Adipocyte (in vitro differentiated cells): Measurements from ENCODE around the gene MRPL10.

Source experiments
- DNase-seq: peaks from one replicate; pipeline ENCODE4 v3.0.0-alpha.2; 2015; ENCODE audit warnings: low read depth
- H3K27me3 ChIP-seq: replicated peaks from 2 replicates; pipeline ENCODE4 v1.7.0; 2013; ENCODE audit warnings: mild to moderate bottlenecking, low read length, moderate library complexity; ENCODE audit not compliant: control insufficient read depth, insufficient read depth
- H3K36me3 ChIP-seq: 2 replicates; pipeline ENCODE4 v1.7.0; 2013; ENCODE audit warnings: low read length, mild to moderate bottlenecking, moderate library complexity; ENCODE audit not compliant: control insufficient read depth, insufficient read depth, severe bottlenecking
- H3K4me1 ChIP-seq: 2 replicates; pipeline ENCODE4 v1.7.0; 2013; ENCODE audit warnings: mild to moderate bottlenecking, low read length, moderate library complexity; ENCODE audit not compliant: control insufficient read depth, insufficient read depth
- H3K4me3 ChIP-seq: 2 replicates; pipeline ENCODE4 v1.7.0; 2013; ENCODE audit warnings: mild to moderate bottlenecking, low read length, moderate library complexity
- H3K9ac ChIP-seq: 2 replicates; pipeline ENCODE4 v1.7.0; 2013; ENCODE audit warnings: mild to moderate bottlenecking, low read length, moderate library complexity
- H3K9me3 ChIP-seq: 2 replicates; pipeline ENCODE4 v1.7.0; 2013; ENCODE audit warnings: mild to moderate bottlenecking, low read length, moderate library complexity; ENCODE audit not compliant: control insufficient read depth

MRPL10 gene

GRCh38 chr17:47856830-47857229 is 25.5 kb upstream of the MRPL10 start:
- no peaks in the 10 kb centered on the region for H3K4me1 ChIP-seq
- H3K4me3 ChIP-seq, result no peak overlapping the region
- peaks cover 65% of the 10 kb centered on the region for H3K27me3 ChIP-seq
- no peaks in the 10 kb centered on the region for H3K9me3 ChIP-seq
- DNase-seq, result no peak
- H3K9ac ChIP-seq, result no peak overlapping the region
- no peaks in the 10 kb centered on the region for H3K36me3 ChIP-seq

GRCh38 chr17:47855737-47856136 is 24.4 kb upstream of the MRPL10 start:
- Histone ChIP-seq H3K9me3 (no peaks in the 10 kb centered on the region), H3K4me1 (peaks cover 3% of the 10 kb centered on the region), H3K36me3 (no peaks in the 10 kb centered on the region), H3K4me3 (no peak overlapping the region), H3K9ac (no peak overlapping the region), H3K27me3 (peaks cover 67% of the 10 kb centered on the region)
- DNase-seq, result no peak

- DNase-seq, result no peak
- Histone ChIP-seq H3K9ac (no peak overlapping the region), H3K9me3 (no peaks in the 10 kb centered on the region), H3K4me1 (peaks cover 3% of the 10 kb centered on the region), H3K27me3 (peaks cover 75% of the 10 kb centered on the region), H3K4me3 (no peak overlapping the region), H3K36me3 (no peaks in the 10 kb centered on the region)
These were observed 22.3 kb upstream of the MRPL10 start for GRCh38 chr17:47853616-47854015.

- Histone ChIP-seq H3K4me3 (no peak overlapping the region), H3K9me3 (no peaks in the 10 kb centered on the region)
- DNase-seq, result no peak
These were observed 21.0 kb upstream of the MRPL10 start for GRCh38 chr17:47852113-47852949.

GRCh38 chr17:47851764-47852112 is 20.4 kb upstream of the MRPL10 start:
- H3K4me3 ChIP-seq, result no peak overlapping the region
- H3K27me3 ChIP-seq, result peaks cover 82% of the 10 kb centered on the region
- no peaks in the 10 kb centered on the region for H3K9me3 ChIP-seq
- DNase-seq, result no peak
- no peak overlapping the region for H3K9ac ChIP-seq
- peaks cover 3% of the 10 kb centered on the region for H3K4me1 ChIP-seq
- H3K36me3 ChIP-seq, result no peaks in the 10 kb centered on the region

More at GRCh38 chr17:47852113-47852949, 21.0 kb upstream of the MRPL10 start:
- no peaks in the 10 kb centered on the region for H3K36me3 ChIP-seq
- no peak overlapping the region for H3K9ac ChIP-seq
- H3K4me1 ChIP-seq, result peaks cover 3% of the 10 kb centered on the region
- peaks cover 82% of the 10 kb centered on the region for H3K27me3 ChIP-seq

GRCh38 chr17:47850692-47851573 is 19.6 kb upstream of the MRPL10 start, which contains the start of gene SP6:
Gene SP6, minus strand, starts transcription at chr17:47851163. Its CDS starts 2,734 bp downstream, at chr17:47848429.
- DNase-seq, result peak; percentile 72
- no peaks in the 10 kb centered on the region for H3K9me3 ChIP-seq
- H3K4me1 ChIP-seq, result peaks cover 3% of the 10 kb centered on the region
- H3K27me3 ChIP-seq, result peaks cover 82% of the 10 kb centered on the region
- H3K36me3 ChIP-seq, result no peaks in the 10 kb centered on the region
- peak within 1 kb of the TSS; percentile 27 for H3K4me3 ChIP-seq
- H3K9ac ChIP-seq, result no peak within 1 kb of the TSS

- no peak overlapping the region for H3K9ac ChIP-seq
- H3K4me1 ChIP-seq, result peaks cover 3% of the 10 kb centered on the region
- H3K4me3 ChIP-seq, result no peak overlapping the region
- no peak for DNase-seq
- H3K9me3 ChIP-seq, result no peaks in the 10 kb centered on the region
- H3K27me3 ChIP-seq, result peaks cover 82% of the 10 kb centered on the region
- H3K36me3 ChIP-seq, result no peaks in the 10 kb centered on the region
These were observed 19.0 kb upstream of the MRPL10 start for GRCh38 chr17:47850373-47850691.

- Histone ChIP-seq H3K9me3 (no peaks in the 10 kb centered on the region), H3K4me3 (no peak overlapping the region), H3K36me3 (no peaks in the 10 kb centered on the region), H3K4me1 (peaks cover 3% of the 10 kb centered on the region), H3K9ac (no peak overlapping the region), H3K27me3 (peaks cover 65% of the 10 kb centered on the region)
- no peak for DNase-seq
These were observed 16.8 kb upstream of the MRPL10 start for GRCh38 chr17:47848198-47848513.

- H3K9me3 ChIP-seq, result no peaks in the 10 kb centered on the region
- no peak overlapping the region for H3K4me3 ChIP-seq
- DNase-seq, result peak; percentile 23
- H3K27me3 ChIP-seq, result peaks cover 59% of the 10 kb centered on the region
- H3K36me3 ChIP-seq, result no peaks in the 10 kb centered on the region
- H3K9ac ChIP-seq, result no peak overlapping the region
- H3K4me1 ChIP-seq, result peaks cover 3% of the 10 kb centered on the region
These were observed 16.2 kb upstream of the MRPL10 start for GRCh38 chr17:47847341-47848197.

- Histone ChIP-seq H3K36me3 (no peaks in the 10 kb centered on the region), H3K4me3 (no peak overlapping the region), H3K9ac (no peak overlapping the region), H3K27me3 (peaks cover 52% of the 10 kb centered on the region), H3K9me3 (no peaks in the 10 kb centered on the region), H3K4me1 (peaks cover 3% of the 10 kb centered on the region)
- DNase-seq, result no peak
These were observed 15.5 kb upstream of the MRPL10 start for GRCh38 chr17:47846716-47847340.
